SU-DHL-6 (cell line): ENCODE results near the gene MMP20.

Experiments used
- EZH2phosphoT487 ChIP-seq: fragments of 200-600 bp; sonication (generic), shearing (Covaris generic); conservative IDR thresholded peaks from 2 replicates; pipeline ENCODE4 v1.6.1; 2018; ENCODE audit warnings: mild to moderate bottlenecking, antibody characterized with exemption, low read length, moderate library complexity, mixed read lengths
- TF ChIP-seq, protein P1 (sequence below): fragments of 200-600 bp; sonication (generic); IDR thresholded peaks from one replicate; pipeline ENCODE4 v1.5.1; 2017; ENCODE audit warnings: antibody characterized with exemption, mild to moderate bottlenecking, low read length, moderate library complexity; ENCODE audit not compliant: insufficient read depth, poor library complexity, severe bottlenecking

DNA sequence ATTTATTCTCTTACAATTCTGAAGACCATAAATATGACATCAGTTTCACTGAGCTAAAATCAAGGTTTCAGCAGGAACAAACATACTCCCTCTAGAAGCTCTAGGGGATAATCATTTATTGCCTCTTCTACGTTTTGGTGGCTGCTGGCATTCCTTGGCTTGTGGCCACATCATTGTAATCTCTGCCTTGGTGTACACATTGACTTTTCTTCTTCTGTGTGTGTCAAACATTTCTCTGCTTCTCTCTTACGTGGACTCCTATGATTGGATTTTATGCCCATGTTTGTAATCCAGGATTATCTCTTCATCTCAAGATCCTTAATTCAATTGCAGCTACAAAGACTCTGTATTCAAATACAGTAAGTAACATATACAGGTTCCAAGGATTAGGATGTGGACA is 30.4 kb upstream of the MMP20 start:
- TF ChIP-seq, protein P1, sequence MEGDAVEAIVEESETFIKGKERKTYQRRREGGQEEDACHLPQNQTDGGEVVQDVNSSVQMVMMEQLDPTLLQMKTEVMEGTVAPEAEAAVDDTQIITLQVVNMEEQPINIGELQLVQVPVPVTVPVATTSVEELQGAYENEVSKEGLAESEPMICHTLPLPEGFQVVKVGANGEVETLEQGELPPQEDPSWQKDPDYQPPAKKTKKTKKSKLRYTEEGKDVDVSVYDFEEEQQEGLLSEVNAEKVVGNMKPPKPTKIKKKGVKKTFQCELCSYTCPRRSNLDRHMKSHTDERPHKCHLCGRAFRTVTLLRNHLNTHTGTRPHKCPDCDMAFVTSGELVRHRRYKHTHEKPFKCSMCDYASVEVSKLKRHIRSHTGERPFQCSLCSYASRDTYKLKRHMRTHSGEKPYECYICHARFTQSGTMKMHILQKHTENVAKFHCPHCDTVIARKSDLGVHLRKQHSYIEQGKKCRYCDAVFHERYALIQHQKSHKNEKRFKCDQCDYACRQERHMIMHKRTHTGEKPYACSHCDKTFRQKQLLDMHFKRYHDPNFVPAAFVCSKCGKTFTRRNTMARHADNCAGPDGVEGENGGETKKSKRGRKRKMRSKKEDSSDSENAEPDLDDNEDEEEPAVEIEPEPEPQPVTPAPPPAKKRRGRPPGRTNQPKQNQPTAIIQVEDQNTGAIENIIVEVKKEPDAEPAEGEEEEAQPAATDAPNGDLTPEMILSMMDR = no peak
- TF ChIP-seq EZH2phosphoT487 = no peak
